Hepatocyte (in vitro differentiated cells): Measurements from ENCODE around the gene TERF2IP.

Source experiments
- CTCF ChIP-seq: fragments of 200-600 bp; sonication (generic); IDR thresholded peaks from 2 replicates; pipeline ENCODE4 v1.5.1; 2016; ENCODE audit warnings: antibody characterized with exemption, mild to moderate bottlenecking; ENCODE audit not compliant: poor library complexity
- EZH2 ChIP-seq: fragments of 200-600 bp; sonication (generic); IDR thresholded peaks from 2 replicates; pipeline ENCODE4 v1.6.1; 2016; ENCODE audit warnings: antibody characterized with exemption, mild to moderate bottlenecking, borderline replicate concordance

- no peak for TF ChIP-seq EZH2
- no peak for TF ChIP-seq CTCF
Observed at GRCh38 chr16:75635036-75635435, 12.5 kb upstream of the TERF2IP start.
